OCI-LY7 (cell line): ENCODE measurements around the gene SPAG6. TPM values are rescaled to one million over a fixed set of nuclear protein-coding genes. Genes with fewer than 3 reads are reported as not detected.

Experiments
- BruUV-seq: library from RNA; stranded (reverse); fragments of 400-500 nt; replicated peaks from 2 replicates; lab custom pipeline; 2021; lab: Mats Ljungman, UMichigan
- CTCF ChIA-PET: fragments of 300-600 bp; sonication (Branson Sonifier 250); formaldehyde crosslinking; loops from one replicate; lab custom pipeline; 2022; ENCODE audit warnings: antibody characterized with exemption; ENCODE audit not compliant: unreplicated experiment; lab: Charles Lee
- POLR2A ChIA-PET: fragments of 300-600 bp; sonication (Branson Sonifier 250); formaldehyde crosslinking; loops from one replicate; lab custom pipeline; 2022; ENCODE audit warnings: antibody characterized with exemption; lab: Charles Lee
- DNase-seq: peaks from one replicate; pipeline ENCODE4 v3.0.0-alpha.2; 2015; ENCODE audit warnings: low spot score
- H2AFZ ChIP-seq: fragments of 200-600 bp; sonication (generic), shearing (Covaris generic); 2 replicates; pipeline ENCODE4 v1.6.1; 2014; ENCODE audit warnings: mild to moderate bottlenecking, antibody characterized with exemption, low read length, moderate library complexity
- H3K27ac ChIP-seq: fragments of 200-600 bp; sonication (generic); 2 replicates; pipeline ENCODE4 v1.5.1; 2014; ENCODE audit warnings: mixed run types, low read depth, mild to moderate bottlenecking, moderate library complexity, low read length, inconsistent platforms; ENCODE audit not compliant: poor library complexity, severe bottlenecking
- H3K36me3 ChIP-seq: fragments of 200-600 bp; sonication (generic); 2 replicates; pipeline ENCODE4 v1.6.1; 2014; ENCODE audit warnings: mild to moderate bottlenecking, antibody characterized with exemption, low read length, moderate library complexity, mixed read lengths; ENCODE audit not compliant: insufficient read depth
- H3K4me1 ChIP-seq: fragments of 200-600 bp; sonication (generic); 2 replicates; pipeline ENCODE4 v1.5.1; 2014; ENCODE audit warnings: mild to moderate bottlenecking, low read length; ENCODE audit not compliant: insufficient read depth, poor library complexity, severe bottlenecking
- H3K4me2 ChIP-seq: fragments of 200-600 bp; sonication (generic); 2 replicates; pipeline ENCODE4 v1.6.1; 2014; ENCODE audit warnings: mild to moderate bottlenecking, low read length
- H3K4me3 ChIP-seq: fragments of 200-600 bp; sonication (generic); 2 replicates; pipeline ENCODE4 v1.5.1; 2014; ENCODE audit warnings: mild to moderate bottlenecking, low read depth, low read length; ENCODE audit not compliant: poor library complexity, severe bottlenecking
- H3K79me2 ChIP-seq: fragments of 200-600 bp; sonication (generic); 2 replicates; pipeline ENCODE4 v1.6.1; 2016; ENCODE audit warnings: low read depth, mild to moderate bottlenecking, low read length, moderate library complexity, mixed read lengths; ENCODE audit not compliant: insufficient read depth
- H3K9me2 ChIP-seq: fragments of 200-600 bp; sonication (generic); 2 replicates; pipeline ENCODE4 v1.6.1; 2016; ENCODE audit warnings: mild to moderate bottlenecking, low read length, mixed read lengths; ENCODE audit not compliant: insufficient read depth
- H3K9me3 ChIP-seq: fragments of 200-600 bp; sonication (generic); 2 replicates; pipeline ENCODE4 v1.6.1; 2014; ENCODE audit warnings: mild to moderate bottlenecking, mixed run types, low read length, mixed read lengths
- H4K20me1 ChIP-seq: fragments of 200-600 bp; sonication (generic); 2 replicates; pipeline ENCODE4 v1.6.1; 2014; ENCODE audit warnings: mild to moderate bottlenecking, antibody characterized with exemption, low read length, moderate library complexity, mixed read lengths; ENCODE audit not compliant: insufficient read depth
- CTCF ChIP-seq: fragments of 200-600 bp; sonication (generic); conservative IDR thresholded peaks from 2 replicates; pipeline ENCODE4 v1.5.1; 2014; ENCODE audit warnings: mild to moderate bottlenecking, antibody characterized with exemption, low read length, moderate library complexity, mixed read lengths
- EZH2phosphoT487 ChIP-seq: fragments of 200-600 bp; sonication (generic); IDR thresholded peaks from 2 replicates; pipeline ENCODE4 v1.6.1; 2018; ENCODE audit warnings: low read depth, borderline replicate concordance, mild to moderate bottlenecking, mixed run types, antibody characterized with exemption, low read length, moderate library complexity, mixed read lengths
- intact Hi-C: fragments of 100-400 bp; cut with micrococcal nuclease; formaldehyde crosslinking; loops from one replicate; pipeline ENCODE4 v1.10.0; 2022; ENCODE audit not compliant: unreplicated experiment
- total RNA-seq, 2 experiments: library from RNA; depleted of rRNA in 1 of 2; stranded (reverse); fragments of >200 nt in 1 of 2; shearing (Covaris generic) in 1 of 2; gene quantifications; 2 replicates each; pipeline ENCODE4 v1.2.3, GENCODE V29; 2014 to 2022

Gene SPAG6
- total RNA-seq, 2 experiments from 2014 or later = not detected

GRCh38 chr10:22458272-22459038 lies 113.2 kb downstream of the SPAG6 start:
- H3K9me3 ChIP-seq = no peaks in the 10 kb centered on the region
- CTCF ChIA-PET = no interaction called here

GRCh38 chr10:22459496-22459895 lies 114.2 kb downstream of the SPAG6 start:
- no peak for TF ChIP-seq EZH2phosphoT487
- peaks cover 2% of the 10 kb centered on the region for H3K4me1 ChIP-seq
- H3K9me2 ChIP-seq = no peaks in the 10 kb centered on the region
- H2AFZ ChIP-seq = no peak overlapping the region
- POLR2A ChIA-PET = no interaction called here
- DNase-seq = no peak
- no peaks in the 10 kb centered on the region for H3K36me3 ChIP-seq
- intact Hi-C loops = no loop called here
- CTCF ChIA-PET = no interaction called here
- H3K4me2 ChIP-seq = no peak overlapping the region
- H3K9me3 ChIP-seq = no peaks in the 10 kb centered on the region
- no peak overlapping the region for H3K4me3 ChIP-seq
- no peaks in the 10 kb centered on the region for H4K20me1 ChIP-seq
- BruUV-seq = no TSS peak
- H3K27ac ChIP-seq = no peak overlapping the region
- no peaks in the 10 kb centered on the region for H3K79me2 ChIP-seq

More at GRCh38 chr10:22458272-22459038, 113.2 kb downstream of the SPAG6 start:
- Histone ChIP-seq H3K4me2 (no peak overlapping the region), H3K4me3 (no peak overlapping the region), H4K20me1 (no peaks in the 10 kb centered on the region), H3K36me3 (no peaks in the 10 kb centered on the region), H3K27ac (no peak overlapping the region), H3K79me2 (no peaks in the 10 kb centered on the region), H3K4me1 (peaks cover 2% of the 10 kb centered on the region), H3K9me2 (no peaks in the 10 kb centered on the region), H2AFZ (no peak overlapping the region)
- DNase-seq = no peak
- intact Hi-C loops = no loop called here
- POLR2A ChIA-PET = interaction anchor here (0.6 kb wide), 1 partner anchor 306 kb away, joined by 3 read pairs; no protein-coding TSS in a partner anchor
- TF ChIP-seq CTCF = no peak
- no peak for TF ChIP-seq EZH2phosphoT487
- BruUV-seq = no TSS peak

- Histone ChIP-seq H4K20me1 (no peaks in the 10 kb centered on the region), H3K4me2 (no peak overlapping the region), H2AFZ (no peak overlapping the region), H3K79me2 (no peaks in the 10 kb centered on the region), H3K9me3 (no peaks in the 10 kb centered on the region), H3K9me2 (no peaks in the 10 kb centered on the region), H3K36me3 (no peaks in the 10 kb centered on the region), H3K27ac (no peak overlapping the region), H3K4me1 (peaks cover 1% of the 10 kb centered on the region), H3K4me3 (no peak overlapping the region)
- no peak for DNase-seq
- TF ChIP-seq CTCF = no peak
- TF ChIP-seq EZH2phosphoT487 = no peak
- BruUV-seq = no TSS peak
- intact Hi-C loops = no loop called here
- ChIA-PET CTCF (no interaction called here), POLR2A (interaction anchor here (0.7 kb wide), 1 partner anchor 448 kb away, joined by 3 read pairs; no protein-coding TSS in a partner anchor)
Observed at GRCh38 chr10:22460101-22460500, 114.8 kb downstream of the SPAG6 start.
